SH-SY5Y (cell line): Measurements from ENCODE around the gene CHST7.

Experiments used
- GATA2 ChIP-seq: IDR thresholded peaks from 2 replicates; pipeline ENCODE4 v1.6.1; 2011; ENCODE audit warnings: mild to moderate bottlenecking, low read depth, low read length
- GATA3 ChIP-seq: IDR thresholded peaks from 2 replicates; pipeline ENCODE4 v1.6.1; 2011; ENCODE audit warnings: low read depth, mild to moderate bottlenecking, low read length, moderate library complexity

DNA sequence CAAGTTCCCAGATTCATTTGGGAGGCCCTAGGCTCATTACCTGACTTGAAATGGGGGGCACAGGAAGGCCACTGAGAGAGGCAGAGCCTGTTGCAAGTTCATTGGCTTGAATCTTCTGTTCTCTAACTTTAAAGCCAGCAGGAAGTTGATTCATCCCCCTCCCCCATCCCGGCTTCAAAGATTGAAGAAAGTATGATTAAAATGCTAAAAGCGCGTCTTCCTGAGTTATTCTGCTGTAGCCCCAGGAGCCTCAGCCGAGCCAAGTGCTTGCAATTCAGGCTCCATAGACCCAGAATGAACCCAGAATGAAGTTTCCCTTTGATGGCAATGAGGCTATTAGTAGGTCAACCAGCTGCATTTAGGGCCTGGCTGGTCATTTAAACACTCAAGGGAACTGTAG lies 14.7 kb downstream of the CHST7 start:
- TF ChIP-seq GATA2 (no peak), GATA3 (no peak)
